PC-3 (cell line): ENCODE measurements around the gene IL20. TPM values are rescaled to one million over a fixed set of nuclear protein-coding genes. Genes with fewer than 3 reads are reported as not detected.

ENCODE experiments used
- ATAC-seq: fragments of 200-7000 bp; cut with Tn5 transposase; 2 replicates; pipeline ENCODE4 v1.9.1; 2020; ENCODE audit warnings: mild to moderate bottlenecking, moderate library complexity
- BruUV-seq: library from RNA; stranded (reverse); fragments of 400-500 nt; replicated peaks from 2 replicates; lab custom pipeline; 2021; lab: Mats Ljungman, UMichigan
- CTCF ChIA-PET: fragments of 300-600 bp; sonication (Branson Sonifier 250); formaldehyde crosslinking; loops from one replicate; lab custom pipeline; 2022; ENCODE audit warnings: antibody characterized with exemption; lab: Charles Lee
- POLR2A ChIA-PET: fragments of 300-600 bp; sonication (Branson Sonifier 250); formaldehyde crosslinking; loops from one replicate; lab custom pipeline; 2022; ENCODE audit warnings: antibody characterized with exemption; ENCODE audit not compliant: unreplicated experiment; lab: Charles Lee
- DNase-seq: peaks from one replicate; pipeline ENCODE4 v3.0.0-alpha.2; 2015
- H2AFZ ChIP-seq: fragments of 300-600 bp; sonication (generic); 2 replicates; pipeline ENCODE4 v1.6.0; 2016; ENCODE audit warnings: antibody characterized with exemption, low read length
- H3F3A ChIP-seq: fragments of 300-600 bp; sonication (generic); one replicate; pipeline ENCODE4 v1.6.0; 2017; ENCODE audit warnings: antibody characterized with exemption, low read length, control low read depth, mild to moderate bottlenecking; ENCODE audit not compliant: unreplicated experiment
- H3K27ac ChIP-seq: fragments of 300-600 bp; sonication (generic); 2 replicates; pipeline ENCODE4 v1.5.1; 2016; ENCODE audit warnings: mild to moderate bottlenecking, low read length
- H3K27me3 ChIP-seq: fragments of 300-600 bp; sonication (generic); 2 replicates; pipeline ENCODE4 v1.6.1; 2016; ENCODE audit warnings: low read length, mixed read lengths
- H3K36me3 ChIP-seq: fragments of 300-600 bp; sonication (generic); 2 replicates; pipeline ENCODE4 v1.6.1; 2016; ENCODE audit warnings: low read depth, mixed run types, low read length, mixed read lengths
- H3K4me1 ChIP-seq: fragments of 300-600 bp; sonication (generic); 2 replicates; pipeline ENCODE4 v1.5.1; 2016; ENCODE audit warnings: low read length; ENCODE audit not compliant: insufficient read depth
- H3K4me2 ChIP-seq: fragments of 300-600 bp; sonication (generic); 2 replicates; pipeline ENCODE4 v1.6.0; 2016; ENCODE audit warnings: low read length
- H3K4me3 ChIP-seq: fragments of 300-600 bp; sonication (generic); 2 replicates; pipeline ENCODE4 v1.5.1; 2016; ENCODE audit warnings: mild to moderate bottlenecking, low read length, mixed read lengths
- H3K79me2 ChIP-seq: fragments of 300-600 bp; sonication (generic); 2 replicates; pipeline ENCODE4 v1.6.1; 2017; ENCODE audit warnings: low read length, mixed read lengths
- H3K9ac ChIP-seq: fragments of 300-600 bp; sonication (generic); 2 replicates; pipeline ENCODE4 v1.6.0; 2016; ENCODE audit warnings: mild to moderate bottlenecking, low read length
- H3K9me2 ChIP-seq: fragments of 300-600 bp; sonication (generic); replicated peaks from 2 replicates; pipeline ENCODE4 v1.6.1; 2016; ENCODE audit warnings: mixed run types, low read length, mixed read lengths
- H3K9me3 ChIP-seq: fragments of 300-600 bp; sonication (generic); 2 replicates; pipeline ENCODE4 v1.6.1; 2016; ENCODE audit warnings: low read length, mixed read lengths
- H4K20me1 ChIP-seq: fragments of 300-600 bp; sonication (generic); 2 replicates; pipeline ENCODE4 v1.6.1; 2016; ENCODE audit warnings: low read length, mixed read lengths
- EZH2 ChIP-seq: fragments of 300-600 bp; sonication (generic); IDR thresholded peaks from one replicate; pipeline ENCODE4 v1.6.1; 2017; ENCODE audit warnings: antibody characterized with exemption, mild to moderate bottlenecking, low read length; ENCODE audit not compliant: unreplicated experiment
- EZH2phosphoT487 ChIP-seq: fragments of 300-600 bp; sonication (generic); IDR thresholded peaks from 2 replicates; pipeline ENCODE4 v1.6.1; 2018; ENCODE audit warnings: mild to moderate bottlenecking, antibody characterized with exemption, low read length, borderline replicate concordance
- intact Hi-C: fragments of 100-400 bp; cut with micrococcal nuclease; formaldehyde crosslinking; loops from 2 replicates; pipeline ENCODE4 v1.9.0; 2023
- total RNA-seq: library from RNA; depleted of rRNA; stranded (reverse); fragments of >200 nt; gene quantifications from 2 replicates; pipeline ENCODE4 v1.2.3, GENCODE V29; 2014
- TF ChIP-seq, protein P1 (sequence below): fragments of 300-600 bp; sonication (generic); conservative IDR thresholded peaks from 2 replicates; pipeline ENCODE4 v1.5.1; 2017; ENCODE audit warnings: antibody characterized with exemption, low read depth, mild to moderate bottlenecking, low read length

The IL20 gene
- total RNA-seq, 1 experiment from 2014 or later = not detected

DNA sequence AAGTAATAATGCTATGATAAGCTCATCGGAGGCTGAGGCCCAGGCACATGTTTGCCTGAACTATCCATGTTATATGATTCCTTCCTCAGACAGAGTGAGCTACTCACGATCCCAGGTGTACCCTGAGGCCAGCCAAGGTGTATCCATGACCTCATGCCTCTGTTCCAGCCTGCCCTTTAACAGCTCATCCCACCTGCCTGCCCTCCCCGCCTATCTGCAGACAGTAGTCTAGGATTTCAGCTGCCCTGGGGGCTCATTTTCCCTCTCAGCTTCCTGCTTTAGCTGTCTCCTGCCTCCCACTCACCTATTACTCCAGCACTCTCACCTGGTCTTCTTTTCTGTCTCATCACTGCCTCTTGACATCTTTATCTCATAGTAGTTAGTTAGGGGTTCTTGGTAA, 29.9 kb downstream of the IL20 start:
- H3K36me3 ChIP-seq = no peaks in the 10 kb centered on the region
- H4K20me1 ChIP-seq = no peaks in the 10 kb centered on the region
- no peaks in the 10 kb centered on the region for H3K9me2 ChIP-seq
- ChIA-PET CTCF (interaction anchor here (1.0 to 1.6 kb wide), 2 partner anchors 14 to 17 kb away, joined by 3 to 6 read pairs; no protein-coding TSS in a partner anchor), POLR2A (interaction anchor here (0.6 to 1.8 kb wide), 5 partner anchors 14 to 220 kb away, joined by 3 to 21 read pairs (median 4); partner anchors contain the start of genes C1orf116 and PFKFB2)
- H3K4me3 ChIP-seq = peak overlapping the region; percentile 15; the same call in 1 of the 2 replicates
- no TSS peak for BruUV-seq
- intact Hi-C loops = no loop called here
- TF ChIP-seq EZH2phosphoT487 = no peak
- TF ChIP-seq, protein P1, sequence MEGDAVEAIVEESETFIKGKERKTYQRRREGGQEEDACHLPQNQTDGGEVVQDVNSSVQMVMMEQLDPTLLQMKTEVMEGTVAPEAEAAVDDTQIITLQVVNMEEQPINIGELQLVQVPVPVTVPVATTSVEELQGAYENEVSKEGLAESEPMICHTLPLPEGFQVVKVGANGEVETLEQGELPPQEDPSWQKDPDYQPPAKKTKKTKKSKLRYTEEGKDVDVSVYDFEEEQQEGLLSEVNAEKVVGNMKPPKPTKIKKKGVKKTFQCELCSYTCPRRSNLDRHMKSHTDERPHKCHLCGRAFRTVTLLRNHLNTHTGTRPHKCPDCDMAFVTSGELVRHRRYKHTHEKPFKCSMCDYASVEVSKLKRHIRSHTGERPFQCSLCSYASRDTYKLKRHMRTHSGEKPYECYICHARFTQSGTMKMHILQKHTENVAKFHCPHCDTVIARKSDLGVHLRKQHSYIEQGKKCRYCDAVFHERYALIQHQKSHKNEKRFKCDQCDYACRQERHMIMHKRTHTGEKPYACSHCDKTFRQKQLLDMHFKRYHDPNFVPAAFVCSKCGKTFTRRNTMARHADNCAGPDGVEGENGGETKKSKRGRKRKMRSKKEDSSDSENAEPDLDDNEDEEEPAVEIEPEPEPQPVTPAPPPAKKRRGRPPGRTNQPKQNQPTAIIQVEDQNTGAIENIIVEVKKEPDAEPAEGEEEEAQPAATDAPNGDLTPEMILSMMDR = no peak
- no peak for TF ChIP-seq EZH2
- peak; percentile 93 for DNase-seq
- peaks cover 77% of the 10 kb centered on the region for H3K4me1 ChIP-seq
- peak overlapping the region; percentile 84 for H3K9ac ChIP-seq
- H3F3A ChIP-seq = no peaks in the 10 kb centered on the region
- H3K79me2 ChIP-seq = no peaks in the 10 kb centered on the region
- peak overlapping the region; percentile 9; the same call in 1 of the 2 replicates for H2AFZ ChIP-seq
- peak overlapping the region; percentile 66 for H3K4me2 ChIP-seq
- peak; percentile 11 for ATAC-seq
- H3K9me3 ChIP-seq = no peaks in the 10 kb centered on the region
- peak overlapping the region; percentile 93 for H3K27ac ChIP-seq
- H3K27me3 ChIP-seq = no peaks in the 10 kb centered on the region

GRCh38 chr1:206895837-206896242, 30.4 kb downstream of the IL20 start:
- POLR2A ChIA-PET = interaction anchor here (0.5 to 1.8 kb wide), 5 partner anchors 13 to 206 kb away, joined by 3 to 21 read pairs (median 4); partner anchors contain the start of genes C1orf116 and PFKFB2
- peak overlapping the region; percentile 15; the same call in 1 of the 2 replicates for H3K4me3 ChIP-seq
- TF ChIP-seq, protein P1 = no peak
- no peak for TF ChIP-seq EZH2phosphoT487
- TF ChIP-seq EZH2 = no peak
- BruUV-seq = TSS peak; percentile 4
- no peaks in the 10 kb centered on the region for H3K9me2 ChIP-seq
- peak overlapping the region; percentile 66 for H3K4me2 ChIP-seq
- H3K27me3 ChIP-seq = no peaks in the 10 kb centered on the region
- H3K36me3 ChIP-seq = no peaks in the 10 kb centered on the region
- peak overlapping the region; percentile 9; the same call in 1 of the 2 replicates for H2AFZ ChIP-seq
- ATAC-seq (peak; percentile 69), DNase-seq (peak; percentile 84)
- intact Hi-C loops = no loop called here
- CTCF ChIA-PET = interaction anchor here (1.0 to 1.6 kb wide), 2 partner anchors 13 to 16 kb away, joined by 3 to 6 read pairs; no protein-coding TSS in a partner anchor
- peak overlapping the region; percentile 84 for H3K9ac ChIP-seq
- H3K27ac ChIP-seq = peak overlapping the region; percentile 93
- H4K20me1 ChIP-seq = no peaks in the 10 kb centered on the region
- no peaks in the 10 kb centered on the region for H3K9me3 ChIP-seq
- H3K79me2 ChIP-seq = no peaks in the 10 kb centered on the region
- H3F3A ChIP-seq = no peaks in the 10 kb centered on the region
- peaks cover 73% of the 10 kb centered on the region for H3K4me1 ChIP-seq

GRCh38 chr1:206896261-206896660, 30.8 kb downstream of the IL20 start:
- CTCF ChIA-PET = interaction anchor here (1.0 to 1.6 kb wide), 2 partner anchors 13 to 16 kb away, joined by 3 to 6 read pairs; no protein-coding TSS in a partner anchor
- no TSS peak for BruUV-seq
- Histone ChIP-seq H3K9me3 (no peaks in the 10 kb centered on the region), H3K9ac (peak overlapping the region; percentile 84), H3K79me2 (no peaks in the 10 kb centered on the region), H4K20me1 (no peaks in the 10 kb centered on the region), H3K36me3 (no peaks in the 10 kb centered on the region), H3K4me3 (no peak overlapping the region), H3K9me2 (no peaks in the 10 kb centered on the region), H3F3A (no peaks in the 10 kb centered on the region), H3K4me1 (peaks cover 69% of the 10 kb centered on the region), H2AFZ (no peak overlapping the region), H3K4me2 (peak overlapping the region; percentile 66), H3K27ac (peak overlapping the region; percentile 93), H3K27me3 (no peaks in the 10 kb centered on the region)
- intact Hi-C loops = no loop called here
- DNase-seq (no peak), ATAC-seq (no peak)
- no peak for TF ChIP-seq EZH2
- TF ChIP-seq, protein P1 = no peak
- no peak for TF ChIP-seq EZH2phosphoT487
- POLR2A ChIA-PET = interaction anchor here (0.5 to 1.8 kb wide), 2 partner anchors 13 to 139 kb away, joined by 4 to 21 read pairs; no protein-coding TSS in a partner anchor
